ENCODE results near the gene WFDC10A.
"Not testable (repeated sequence)": the region's sequence is repeated elsewhere in the genome, so short reads cannot be mapped to it uniquely, and the experiment has no call there.

WFDC10A gene

DNA sequence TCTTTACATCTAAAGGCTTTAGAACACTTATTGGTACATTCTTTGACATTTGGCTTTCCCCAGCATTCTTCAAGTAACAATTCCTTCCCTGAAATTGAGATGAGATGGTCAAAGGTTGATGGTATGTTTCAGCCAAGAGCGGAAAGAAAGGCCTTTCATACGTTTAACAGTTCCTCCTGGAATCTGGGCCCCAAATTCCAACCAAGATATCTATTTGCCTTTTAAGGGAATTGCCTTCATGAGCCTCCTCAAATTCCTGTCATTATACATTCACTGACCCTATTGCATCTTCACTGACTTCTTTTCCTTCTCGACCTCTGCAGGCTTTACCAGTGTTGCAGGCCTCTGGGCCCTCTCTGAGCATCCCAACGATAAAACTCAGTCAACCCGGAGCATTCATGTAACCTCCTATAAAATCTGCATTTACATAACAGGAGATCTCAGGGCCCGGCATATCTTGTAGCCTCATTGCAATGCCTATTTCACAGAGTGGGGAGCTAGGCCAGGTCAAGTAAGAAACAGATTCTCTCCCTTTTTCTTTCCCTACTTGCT, 19.8 kb downstream of the WFDC10A start:
- DNase-seq: no peak

- not testable (repeated sequence) for DNase-seq
Observed at GRCh38 chr20:45651726-45652125, 22.2 kb downstream of the WFDC10A start.

GRCh38 chr20:45657038-45657437, 27.5 kb downstream of the WFDC10A start:
- not testable (repeated sequence) for DNase-seq

DNA sequence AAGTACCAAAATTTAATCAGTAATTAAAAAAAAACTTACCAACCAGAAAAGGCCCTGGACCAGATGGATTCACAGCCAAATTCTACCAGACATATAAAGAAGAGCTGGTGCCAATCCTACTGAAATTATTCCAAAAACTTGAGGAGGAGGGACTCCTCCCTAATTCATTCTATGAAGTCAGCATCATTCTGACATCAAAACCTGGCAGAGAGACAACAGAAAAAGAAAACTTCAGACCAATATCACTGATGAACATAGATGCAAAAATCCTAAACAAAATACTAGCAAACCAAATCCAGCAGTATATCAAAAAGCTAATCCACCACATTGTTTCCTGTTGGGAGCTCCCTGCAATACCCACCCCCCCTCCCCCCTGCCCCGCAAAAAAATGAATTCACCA, 40.6 kb downstream of the WFDC10A start, which contains the start of gene WFDC11:
WFDC11 (minus strand) TSS at position 101 of the 400 bp plus-strand sequence. CDS start 19,639 bp downstream, outside the sequence.
- DNase-seq: no peak

DNA sequence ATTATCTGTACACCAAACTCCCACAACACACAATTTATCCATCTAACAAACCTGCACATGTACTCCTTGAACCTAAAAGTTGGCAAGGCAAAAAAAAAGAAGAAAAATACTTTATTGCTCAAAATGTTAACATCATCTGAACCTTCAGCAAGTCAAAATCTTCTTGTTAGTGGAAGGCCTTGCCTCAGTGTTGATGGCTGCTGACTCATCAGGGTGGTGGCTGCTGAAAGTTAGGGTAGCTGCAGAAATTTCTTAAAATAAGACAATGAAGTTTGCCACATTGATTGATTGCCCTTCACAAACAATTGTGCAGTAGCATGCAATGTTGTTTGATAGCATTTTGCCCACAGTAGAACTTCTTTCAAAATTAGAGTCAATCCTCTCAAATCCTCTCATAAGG, 43.2 kb downstream of the WFDC10A start:
- no peak for DNase-seq

- no peak for DNase-seq
Observed at GRCh38 chr20:45679650-45680049, 50.1 kb downstream of the WFDC10A start.
